VCaP (cell line): Measurements from ENCODE around the gene MEX3D.

Experiments used
- H3K27ac ChIP-seq: fragments of 450-650 bp; 2 replicates; pipeline ENCODE4 v1.5.1; 2017
- CTCF ChIP-seq: fragments of 450-650 bp; conservative IDR thresholded peaks from 2 replicates; pipeline ENCODE4 v1.5.1; 2017; ENCODE audit warnings: mild to moderate bottlenecking, moderate library complexity

MEX3D gene

DNA sequence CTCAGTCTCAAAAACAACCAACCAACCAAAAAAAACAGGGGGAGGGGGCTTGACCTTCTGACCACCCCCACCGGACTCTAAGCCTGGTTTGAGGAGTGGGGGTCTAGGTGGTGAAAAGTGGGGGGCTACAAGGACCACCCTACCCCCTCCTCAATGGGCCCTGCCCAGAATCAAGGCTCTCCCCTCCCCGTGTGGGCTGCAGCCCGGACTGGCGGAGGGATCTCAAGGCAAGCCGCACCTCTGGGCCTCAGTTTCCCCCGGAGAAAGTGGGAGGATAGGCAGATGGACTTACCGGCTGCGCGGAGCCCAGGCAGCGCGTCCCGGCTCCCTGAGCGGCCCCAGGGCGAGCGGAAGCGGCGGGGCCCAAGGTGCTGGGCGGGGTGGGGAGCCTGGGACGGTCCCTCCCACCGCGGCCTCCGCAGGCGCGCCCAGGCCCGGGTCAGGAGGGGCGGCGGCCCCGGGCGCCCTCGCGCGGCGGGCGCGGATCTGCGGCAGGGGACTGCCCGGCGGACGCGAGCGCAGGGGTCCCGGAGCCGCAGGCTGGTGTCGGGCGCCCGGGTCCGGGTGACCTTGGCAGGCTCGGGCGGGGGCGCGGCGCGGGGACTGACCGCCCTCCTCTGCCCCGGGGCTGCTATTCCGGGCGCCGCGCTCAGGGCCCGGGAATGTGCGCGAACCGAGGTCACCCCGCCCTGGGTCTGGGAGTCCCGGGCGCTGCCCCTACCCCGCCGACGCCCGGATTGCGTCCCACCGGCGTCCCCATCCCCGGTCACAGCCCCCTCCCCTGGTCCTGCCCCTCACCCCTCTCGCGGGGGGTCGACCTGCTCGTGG is 55.2 kb downstream of the MEX3D start, which contains the start of gene ADAMTSL5:
ADAMTSL5 (minus strand) TSS at position 349 of the 828 bp plus-strand sequence. CDS start 2,076 bp downstream, outside the sequence.
- no peak within 1 kb of the TSS for H3K27ac ChIP-seq
- peak; percentile 35 for TF ChIP-seq CTCF

- TF ChIP-seq CTCF, result no peak
- H3K27ac ChIP-seq, result no peak overlapping the region
Observed at GRCh38 chr19:1511318-1512317, 56.5 kb downstream of the MEX3D start.

GRCh38 chr19:1510807-1511206 is 57.3 kb downstream of the MEX3D start:
- TF ChIP-seq CTCF, result no peak
- H3K27ac ChIP-seq, result no peak overlapping the region

GRCh38 chr19:1510442-1510806 is 57.7 kb downstream of the MEX3D start:
- H3K27ac ChIP-seq, result no peak overlapping the region
- TF ChIP-seq CTCF, result no peak

DNA sequence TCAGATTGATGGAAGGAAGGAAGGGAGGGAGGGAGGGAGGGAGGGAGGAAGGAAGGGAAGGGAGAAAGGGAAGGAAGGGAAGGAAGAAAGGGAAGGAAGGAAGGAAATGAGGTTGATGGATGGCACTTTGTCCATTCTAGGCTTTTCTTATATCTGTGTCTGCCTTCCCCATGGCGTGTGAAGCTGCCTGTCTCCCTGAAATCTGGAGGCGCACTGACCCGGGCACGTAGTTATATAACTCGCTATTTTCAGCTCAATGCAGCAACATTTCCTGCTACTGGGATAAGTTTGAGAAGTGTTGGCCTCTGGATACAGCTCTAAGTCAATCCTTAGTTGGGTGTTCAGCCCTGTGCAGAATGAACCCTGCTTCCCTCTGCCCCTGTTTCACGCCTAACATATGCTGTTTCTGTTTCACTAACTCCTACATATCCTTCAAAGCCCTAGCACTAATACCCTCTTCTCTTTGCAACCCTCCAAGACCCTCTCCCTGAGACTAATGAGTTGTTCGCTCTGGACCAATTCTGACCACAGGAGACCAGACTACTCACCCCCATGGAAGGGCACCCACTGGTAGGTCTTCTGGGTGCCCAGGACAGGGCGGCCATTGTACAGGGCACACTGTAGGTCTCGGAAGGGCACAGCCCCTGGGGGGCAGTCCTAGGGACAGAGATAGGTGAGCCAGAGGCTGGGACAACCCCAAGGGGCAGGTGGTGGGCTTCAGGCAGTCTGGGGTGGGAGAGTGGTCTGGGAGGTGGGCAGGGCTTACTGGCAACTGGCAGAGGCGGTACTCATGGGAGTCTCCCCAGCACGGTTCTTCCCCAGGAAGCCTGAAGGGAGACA is 58.3 kb downstream of the MEX3D start:
- no peak for TF ChIP-seq CTCF
- no peak overlapping the region for H3K27ac ChIP-seq

GRCh38 chr19:1508507-1508856 is 59.6 kb downstream of the MEX3D start:
- no peak for TF ChIP-seq CTCF
- peak overlapping the region; percentile 75 for H3K27ac ChIP-seq
